Mononuclear cell (primary cell): ENCODE data around the gene GPR158. TPM values are rescaled to one million over a fixed set of nuclear protein-coding genes. Genes with fewer than 3 reads are reported as not detected.
"Not testable (repeated sequence)": the region's sequence is repeated elsewhere in the genome, so short reads cannot be mapped to it uniquely, and the experiment has no call there.

Experiments used
- H3K27me3 ChIP-seq: 2 replicates; pipeline ENCODE4 v1.6.0; 2011; ENCODE audit warnings: low read length, control low read depth; ENCODE audit not compliant: insufficient read depth
- H3K4me1 ChIP-seq: 2 replicates; pipeline ENCODE4 v1.5.1; 2011; ENCODE audit warnings: mild to moderate bottlenecking, low read length, control low read depth; ENCODE audit not compliant: insufficient read depth
- H3K4me3 ChIP-seq: 2 replicates; pipeline ENCODE4 v1.5.1; 2011; ENCODE audit warnings: mild to moderate bottlenecking, low read length, moderate library complexity
- H3K9me3 ChIP-seq: 2 replicates; pipeline ENCODE4 v1.5.1; 2011; ENCODE audit warnings: low read depth, mild to moderate bottlenecking, control low read depth, low read length
- total RNA-seq: library from RNA; depleted of rRNA; stranded (reverse); fragments of >200 nt; gene quantifications from one replicate; pipeline ENCODE4 v1.2.3, GENCODE V29; 2012

Gene GPR158
- total RNA-seq, 1 donor: under 0.01 TPM

GRCh38 chr10:25306386-25306785 is 131.6 kb downstream of the GPR158 start:
- Histone ChIP-seq H3K9me3 (peaks cover 10% of the 10 kb centered on the region), H3K4me1 (no peaks in the 10 kb centered on the region), H3K27me3 (no peaks in the 10 kb centered on the region), H3K4me3 (no peak overlapping the region)

DNA sequence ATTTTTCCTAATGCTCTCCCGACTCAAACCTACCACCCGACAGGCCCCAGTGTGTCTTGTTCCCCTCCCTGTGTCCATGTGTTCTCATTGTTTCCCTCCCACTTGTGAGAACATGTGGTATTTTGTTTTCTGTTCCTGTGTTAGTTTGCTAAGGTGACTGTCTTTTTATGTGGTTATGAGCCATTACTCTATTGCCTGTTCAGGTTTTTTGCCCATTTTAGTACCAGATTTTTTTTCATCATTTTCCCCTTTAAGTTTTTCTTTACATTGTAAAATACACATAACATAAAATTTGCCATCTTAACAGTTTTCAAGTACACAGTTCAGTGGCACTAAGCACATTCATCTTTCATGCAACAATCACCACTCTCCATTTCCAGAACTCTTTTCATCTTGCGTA is 133.5 kb downstream of the GPR158 start:
- H3K4me3 ChIP-seq: no peak overlapping the region
- H3K4me1 ChIP-seq: no peaks in the 10 kb centered on the region
- H3K27me3 ChIP-seq: no peaks in the 10 kb centered on the region
- peaks cover 10% of the 10 kb centered on the region for H3K9me3 ChIP-seq

- not testable (repeated sequence) for H3K27me3 ChIP-seq, H3K4me1 ChIP-seq, H3K4me3 ChIP-seq, H3K9me3 ChIP-seq
These were observed 142.9 kb downstream of the GPR158 start for GRCh38 chr10:25317596-25318211.

DNA sequence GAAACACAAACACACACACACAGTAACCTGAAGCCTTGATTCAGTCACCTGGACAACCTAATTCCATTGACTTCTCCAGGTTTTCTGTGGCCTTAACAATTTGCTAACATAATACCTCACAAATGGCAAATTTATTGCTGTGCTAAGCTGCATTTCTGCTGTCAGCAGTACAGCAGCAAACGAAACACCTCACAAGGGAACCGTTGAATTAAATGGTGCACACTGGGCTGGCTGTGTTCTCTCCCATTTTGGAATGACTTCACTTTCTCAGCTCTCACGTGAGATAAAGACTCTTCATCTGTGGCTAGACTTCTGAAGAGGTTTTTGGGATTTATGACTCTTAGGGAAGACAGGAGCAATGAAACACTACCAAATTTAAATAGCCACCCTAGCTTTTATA is 152.5 kb downstream of the GPR158 start:
- Histone ChIP-seq H3K27me3 (no peaks in the 10 kb centered on the region), H3K4me3 (no peak overlapping the region), H3K9me3 (no peaks in the 10 kb centered on the region), H3K4me1 (no peaks in the 10 kb centered on the region)

DNA sequence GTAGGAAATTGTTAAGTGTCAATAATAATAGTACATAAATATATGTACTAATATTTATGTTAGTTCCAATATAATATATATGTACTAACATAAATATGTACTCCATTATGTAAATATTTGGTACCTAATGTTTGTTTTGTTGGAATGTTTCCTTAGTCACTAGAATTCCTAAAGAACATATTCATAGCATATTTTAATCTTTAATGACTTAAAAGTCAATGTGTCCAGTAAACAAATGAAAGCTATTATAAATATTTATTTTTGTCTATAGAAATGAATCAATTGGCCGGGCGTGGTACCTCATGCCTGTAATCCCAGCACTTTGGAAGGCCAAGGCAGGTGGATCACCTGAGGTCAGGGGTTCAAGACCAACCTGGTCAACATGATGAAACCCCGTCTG is 153.6 kb downstream of the GPR158 start:
- H3K27me3 ChIP-seq: no peaks in the 10 kb centered on the region
- H3K4me1 ChIP-seq: no peaks in the 10 kb centered on the region
- no peak overlapping the region for H3K4me3 ChIP-seq
- no peaks in the 10 kb centered on the region for H3K9me3 ChIP-seq

- not testable (repeated sequence) for H3K27me3 ChIP-seq, H3K4me3 ChIP-seq, H3K9me3 ChIP-seq, H3K4me1 ChIP-seq
These were observed 154.8 kb downstream of the GPR158 start for GRCh38 chr10:25329587-25329986.

- Histone ChIP-seq H3K27me3 (no peaks in the 10 kb centered on the region), H3K4me1 (no peaks in the 10 kb centered on the region), H3K9me3 (no peaks in the 10 kb centered on the region), H3K4me3 (no peak overlapping the region)
These were observed 159.6 kb downstream of the GPR158 start for GRCh38 chr10:25334445-25334844.

DNA sequence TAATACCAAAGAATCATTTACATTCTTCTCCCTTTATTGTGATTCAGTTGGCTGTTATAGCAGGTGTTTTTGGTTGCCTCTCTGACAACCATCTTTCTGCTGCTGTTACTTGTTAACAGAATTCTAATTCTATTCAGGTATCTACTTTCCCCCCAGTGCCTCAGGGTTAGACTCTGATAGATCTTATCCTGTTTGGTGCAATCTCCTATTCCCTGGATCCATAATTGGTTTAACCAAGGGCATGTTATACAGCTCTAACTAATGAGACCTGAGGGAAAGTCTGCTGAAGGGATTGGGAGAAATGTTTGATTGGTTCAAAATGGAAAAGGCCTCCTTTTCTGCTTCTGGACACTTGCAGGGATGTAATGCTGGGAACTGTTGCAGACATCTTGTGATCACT is 161.5 kb downstream of the GPR158 start:
- Histone ChIP-seq H3K27me3 (no peaks in the 10 kb centered on the region), H3K4me3 (no peak overlapping the region), H3K4me1 (no peaks in the 10 kb centered on the region), H3K9me3 (no peaks in the 10 kb centered on the region)

- Histone ChIP-seq H3K9me3 (no peaks in the 10 kb centered on the region), H3K4me3 (no peak overlapping the region), H3K4me1 (no peaks in the 10 kb centered on the region), H3K27me3 (no peaks in the 10 kb centered on the region)
These were observed 163.5 kb downstream of the GPR158 start for GRCh38 chr10:25338271-25338670.

GRCh38 chr10:25339966-25340365 is 165.2 kb downstream of the GPR158 start:
- Histone ChIP-seq H3K9me3 (no peaks in the 10 kb centered on the region), H3K4me3 (no peak overlapping the region), H3K27me3 (no peaks in the 10 kb centered on the region)

DNA sequence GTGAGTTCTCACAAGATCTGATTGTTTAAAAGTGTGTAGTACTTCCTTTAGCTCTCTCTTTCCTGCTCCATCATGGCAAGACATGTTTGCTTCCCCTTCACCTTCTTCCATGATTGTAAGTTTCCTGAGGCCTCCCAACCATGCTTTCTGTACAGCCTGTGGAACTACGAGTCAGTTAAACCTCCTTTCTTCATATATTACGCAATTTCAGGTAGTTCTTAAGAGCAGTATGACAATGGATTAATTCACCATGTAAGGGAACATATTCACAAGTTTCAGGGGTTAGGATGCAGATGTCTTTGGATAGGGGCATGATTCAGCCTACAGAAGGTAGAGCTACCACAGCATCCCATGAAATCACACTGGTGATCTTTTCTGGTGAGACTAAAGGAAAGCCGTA is 174.7 kb downstream of the GPR158 start:
- Histone ChIP-seq H3K4me3 (no peak overlapping the region), H3K9me3 (no peaks in the 10 kb centered on the region)

More at GRCh38 chr10:25339966-25340365, 165.2 kb downstream of the GPR158 start:
- no peaks in the 10 kb centered on the region for H3K4me1 ChIP-seq

DNA sequence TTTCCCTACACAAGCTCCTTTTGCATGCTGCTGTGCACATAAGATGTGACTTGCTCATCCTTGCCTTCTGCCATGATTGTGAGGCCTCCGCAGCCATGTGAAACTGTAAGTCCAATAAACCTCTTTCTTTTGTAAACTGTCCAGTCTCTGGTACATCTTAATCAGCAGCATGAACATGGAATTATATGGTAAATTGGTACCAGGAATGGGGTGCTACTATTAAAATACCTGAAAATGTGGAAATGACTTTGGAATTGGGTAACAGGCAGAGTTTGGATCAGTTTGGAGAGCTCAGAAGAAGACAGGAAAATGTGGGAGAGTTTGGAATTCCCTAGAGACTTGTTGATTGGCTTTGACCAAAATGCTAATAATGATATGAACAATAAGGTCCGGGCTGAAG is 181.8 kb downstream of the GPR158 start:
- H3K4me1 ChIP-seq: no peaks in the 10 kb centered on the region
- no peaks in the 10 kb centered on the region for H3K9me3 ChIP-seq
- H3K27me3 ChIP-seq: no peaks in the 10 kb centered on the region

More for the DNA sequence above, 174.7 kb downstream of the GPR158 start:
- no peaks in the 10 kb centered on the region for H3K4me1 ChIP-seq
- H3K27me3 ChIP-seq: no peaks in the 10 kb centered on the region

DNA sequence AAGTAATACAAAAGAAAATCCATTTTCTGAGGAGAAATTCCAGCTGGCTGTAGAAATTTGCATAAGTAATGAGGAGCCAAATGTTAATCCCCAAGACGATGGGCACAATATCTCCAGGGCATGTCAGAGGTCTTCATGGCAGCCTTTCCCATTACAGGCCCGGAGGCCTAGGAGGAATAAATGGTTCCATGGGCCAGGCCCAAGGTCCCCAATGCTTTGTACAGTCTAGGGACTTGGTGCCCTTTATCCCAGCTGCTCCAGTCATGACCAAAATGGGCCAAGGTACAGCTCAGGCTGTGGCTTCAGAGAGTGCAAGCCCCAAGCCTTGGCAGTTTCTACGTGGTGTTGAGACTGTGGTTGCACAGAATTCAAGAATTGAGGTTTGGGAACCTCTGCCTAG is 182.5 kb downstream of the GPR158 start:
- Histone ChIP-seq H3K27me3 (no peaks in the 10 kb centered on the region), H3K4me3 (no peak overlapping the region), H3K9me3 (no peaks in the 10 kb centered on the region), H3K4me1 (no peaks in the 10 kb centered on the region)

More for the DNA sequence above, 181.8 kb downstream of the GPR158 start:
- H3K4me3 ChIP-seq: no peak overlapping the region

- H3K27me3 ChIP-seq: no peaks in the 10 kb centered on the region
- H3K9me3 ChIP-seq: peaks cover 8% of the 10 kb centered on the region
- no peak overlapping the region for H3K4me3 ChIP-seq
- no peaks in the 10 kb centered on the region for H3K4me1 ChIP-seq
These were observed 207.4 kb downstream of the GPR158 start for GRCh38 chr10:25382029-25382810.

GRCh38 chr10:25382901-25383300 is 208.1 kb downstream of the GPR158 start:
- not testable (repeated sequence) for H3K4me3 ChIP-seq, H3K9me3 ChIP-seq, H3K27me3 ChIP-seq, H3K4me1 ChIP-seq

GRCh38 chr10:25383686-25384085 is 208.9 kb downstream of the GPR158 start:
- no peak overlapping the region for H3K4me3 ChIP-seq
- H3K27me3 ChIP-seq: no peaks in the 10 kb centered on the region
- peaks cover 8% of the 10 kb centered on the region for H3K9me3 ChIP-seq
- H3K4me1 ChIP-seq: no peaks in the 10 kb centered on the region
